Bronchial epithelial cell (primary cell): Measurements from ENCODE around the gene KRTAP12-2. TPM values are rescaled to one million over a fixed set of nuclear protein-coding genes. Genes with fewer than 3 reads are reported as not detected.

Experiments
- DNase-seq: peaks from one replicate; pipeline ENCODE4 v3.0.0-alpha.2; 2010; ENCODE audit warnings: low read depth
- FAIRE-seq: peaks from 2 replicates; lab custom pipeline; 2011; peaks lifted over from hg19 to GRCh38; lab: Jason Lieb, UNC
- H3K27me3 ChIP-seq: 2 replicates; pipeline ENCODE4 v1.5.1; 2011; ENCODE audit warnings: low read length; ENCODE audit not compliant: control insufficient read depth, insufficient read depth
- H3K36me3 ChIP-seq: 2 replicates; pipeline ENCODE4 v1.5.1; 2011; ENCODE audit warnings: low read length; ENCODE audit not compliant: control insufficient read depth, insufficient read depth
- H3K4me3 ChIP-seq: 2 replicates; pipeline ENCODE4 v1.5.1; 2011; ENCODE audit warnings: mild to moderate bottlenecking, low read depth, low read length, control low read depth
- total RNA-seq: library from RNA; depleted of rRNA; stranded (reverse); fragments of >200 nt; gene quantifications from 2 replicates; pipeline ENCODE4 v1.2.1, GENCODE V29; 2014
- TF ChIP-seq, protein P1 (sequence below): IDR thresholded peaks from 2 replicates; pipeline ENCODE4 v1.5.1; 2011; ENCODE audit warnings: mild to moderate bottlenecking, moderate library complexity, low read length, control low read depth, inconsistent platforms; ENCODE audit not compliant: insufficient read depth, severe bottlenecking

Gene KRTAP12-2
- total RNA-seq, 1 donor from 2014 or later = not detected

DNA sequence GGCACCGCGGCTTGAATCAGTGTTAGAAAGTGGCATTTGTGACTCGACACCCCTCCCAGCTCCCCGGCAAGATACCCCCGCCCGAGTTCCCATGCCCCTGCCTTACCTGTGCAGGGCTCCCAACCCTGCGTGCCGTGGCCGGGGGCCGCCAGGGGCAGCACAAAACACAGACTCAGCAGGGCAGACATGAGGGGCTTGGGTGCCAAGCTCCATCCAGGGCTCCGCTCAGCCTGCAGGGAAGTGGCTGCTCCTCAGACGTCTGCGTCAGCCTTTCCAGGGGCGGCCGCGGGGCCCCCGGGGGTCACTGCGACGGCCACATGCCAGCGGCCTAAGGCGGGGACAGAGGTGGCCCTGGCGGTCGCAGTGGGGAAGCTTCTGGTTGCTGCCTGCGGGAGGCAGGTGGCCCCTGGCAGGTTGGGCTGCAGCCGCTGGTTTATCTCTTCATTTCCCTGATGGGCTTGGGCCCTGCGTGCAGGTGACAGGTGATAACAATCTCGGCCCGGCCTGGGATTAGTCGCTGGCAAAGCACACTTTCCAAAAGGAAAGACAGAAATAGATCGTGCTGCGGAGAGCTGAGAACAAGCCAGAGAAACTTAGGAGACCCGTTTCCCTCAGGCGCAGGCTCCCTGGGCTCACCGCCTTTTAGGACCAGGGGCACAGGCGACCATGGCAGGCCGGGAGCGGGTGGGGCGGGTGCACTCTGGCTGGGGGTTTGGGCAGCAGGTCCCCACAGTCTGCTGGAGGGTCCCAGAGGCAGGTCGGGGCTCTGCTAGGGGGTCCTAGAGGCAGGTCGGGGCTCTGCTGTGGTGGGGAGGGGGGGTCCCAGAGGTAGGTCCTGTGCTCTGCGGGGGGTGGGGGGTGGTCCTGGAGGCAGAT is 44.8 kb upstream of the KRTAP12-2 start, which contains the start of gene TSPEAR:
Gene TSPEAR, minus strand, starts transcription at position 246 of the 876 bp plus-strand sequence. Its CDS starts 58 bp downstream, at position 188.
- H3K36me3 ChIP-seq = no peaks in the 10 kb centered on the region
- DNase-seq (no peak), FAIRE-seq (no peak)
- H3K27me3 ChIP-seq = peaks cover 40% of the 10 kb centered on the region
- H3K4me3 ChIP-seq = no peak within 1 kb of the TSS
- TF ChIP-seq, protein P1, sequence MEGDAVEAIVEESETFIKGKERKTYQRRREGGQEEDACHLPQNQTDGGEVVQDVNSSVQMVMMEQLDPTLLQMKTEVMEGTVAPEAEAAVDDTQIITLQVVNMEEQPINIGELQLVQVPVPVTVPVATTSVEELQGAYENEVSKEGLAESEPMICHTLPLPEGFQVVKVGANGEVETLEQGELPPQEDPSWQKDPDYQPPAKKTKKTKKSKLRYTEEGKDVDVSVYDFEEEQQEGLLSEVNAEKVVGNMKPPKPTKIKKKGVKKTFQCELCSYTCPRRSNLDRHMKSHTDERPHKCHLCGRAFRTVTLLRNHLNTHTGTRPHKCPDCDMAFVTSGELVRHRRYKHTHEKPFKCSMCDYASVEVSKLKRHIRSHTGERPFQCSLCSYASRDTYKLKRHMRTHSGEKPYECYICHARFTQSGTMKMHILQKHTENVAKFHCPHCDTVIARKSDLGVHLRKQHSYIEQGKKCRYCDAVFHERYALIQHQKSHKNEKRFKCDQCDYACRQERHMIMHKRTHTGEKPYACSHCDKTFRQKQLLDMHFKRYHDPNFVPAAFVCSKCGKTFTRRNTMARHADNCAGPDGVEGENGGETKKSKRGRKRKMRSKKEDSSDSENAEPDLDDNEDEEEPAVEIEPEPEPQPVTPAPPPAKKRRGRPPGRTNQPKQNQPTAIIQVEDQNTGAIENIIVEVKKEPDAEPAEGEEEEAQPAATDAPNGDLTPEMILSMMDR = no peak

DNA sequence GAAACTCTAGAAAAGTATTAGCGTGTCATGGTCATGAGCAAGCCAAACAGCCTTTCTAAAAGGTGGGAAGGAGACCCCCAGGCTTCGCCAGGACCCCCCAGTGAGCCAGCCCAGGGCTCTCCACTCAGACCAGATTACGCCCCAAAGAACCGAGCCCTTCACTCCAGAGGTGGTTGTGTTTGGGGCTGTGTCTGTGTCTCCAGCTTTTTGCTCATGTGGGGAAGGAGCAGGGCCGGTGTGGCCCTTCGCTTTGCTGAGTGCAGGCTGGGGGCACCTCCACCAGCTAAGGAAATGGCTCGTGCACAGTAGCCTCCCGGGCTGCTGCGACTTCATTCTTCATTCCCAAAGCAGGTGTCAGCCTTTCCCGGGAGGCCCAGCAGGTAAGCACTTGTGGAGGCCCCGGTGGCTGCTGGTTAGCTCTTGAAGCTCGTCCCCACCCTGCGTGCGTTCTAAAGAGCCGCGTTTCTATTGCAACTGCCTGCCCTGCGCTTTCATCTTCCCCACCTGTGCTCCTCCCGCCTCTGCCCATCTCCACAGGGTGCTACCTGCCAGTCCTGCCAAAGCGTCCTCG is 44.1 kb upstream of the KRTAP12-2 start:
- DNase-seq (peak; percentile 23), FAIRE-seq (no peak)
- Histone ChIP-seq H3K4me3 (no peak overlapping the region), H3K27me3 (peaks cover 43% of the 10 kb centered on the region), H3K36me3 (no peaks in the 10 kb centered on the region)
- TF ChIP-seq, protein P1 = no peak

DNA sequence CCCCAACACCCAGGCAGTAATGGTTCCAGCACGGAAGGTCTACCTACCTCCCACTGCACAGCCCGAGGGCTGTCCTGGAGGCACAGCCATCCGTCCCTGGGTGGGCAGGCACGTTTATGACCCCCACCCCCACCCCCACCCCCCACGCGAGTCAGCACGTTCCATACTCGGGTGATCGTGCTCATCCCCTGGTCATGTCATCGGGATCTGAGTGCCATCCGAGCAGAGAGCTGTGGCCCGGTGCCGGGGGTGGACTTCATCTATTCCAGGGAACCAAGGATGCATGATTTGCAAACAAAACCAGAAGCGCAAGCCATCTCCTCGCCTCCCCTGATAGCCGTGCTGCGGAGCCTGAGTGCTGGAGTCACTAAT is 43.6 kb upstream of the KRTAP12-2 start:
- Histone ChIP-seq H3K4me3 (no peak overlapping the region), H3K36me3 (no peaks in the 10 kb centered on the region), H3K27me3 (peaks cover 43% of the 10 kb centered on the region)
- FAIRE-seq (no peak), DNase-seq (no peak)
- TF ChIP-seq, protein P1 = no peak

DNA sequence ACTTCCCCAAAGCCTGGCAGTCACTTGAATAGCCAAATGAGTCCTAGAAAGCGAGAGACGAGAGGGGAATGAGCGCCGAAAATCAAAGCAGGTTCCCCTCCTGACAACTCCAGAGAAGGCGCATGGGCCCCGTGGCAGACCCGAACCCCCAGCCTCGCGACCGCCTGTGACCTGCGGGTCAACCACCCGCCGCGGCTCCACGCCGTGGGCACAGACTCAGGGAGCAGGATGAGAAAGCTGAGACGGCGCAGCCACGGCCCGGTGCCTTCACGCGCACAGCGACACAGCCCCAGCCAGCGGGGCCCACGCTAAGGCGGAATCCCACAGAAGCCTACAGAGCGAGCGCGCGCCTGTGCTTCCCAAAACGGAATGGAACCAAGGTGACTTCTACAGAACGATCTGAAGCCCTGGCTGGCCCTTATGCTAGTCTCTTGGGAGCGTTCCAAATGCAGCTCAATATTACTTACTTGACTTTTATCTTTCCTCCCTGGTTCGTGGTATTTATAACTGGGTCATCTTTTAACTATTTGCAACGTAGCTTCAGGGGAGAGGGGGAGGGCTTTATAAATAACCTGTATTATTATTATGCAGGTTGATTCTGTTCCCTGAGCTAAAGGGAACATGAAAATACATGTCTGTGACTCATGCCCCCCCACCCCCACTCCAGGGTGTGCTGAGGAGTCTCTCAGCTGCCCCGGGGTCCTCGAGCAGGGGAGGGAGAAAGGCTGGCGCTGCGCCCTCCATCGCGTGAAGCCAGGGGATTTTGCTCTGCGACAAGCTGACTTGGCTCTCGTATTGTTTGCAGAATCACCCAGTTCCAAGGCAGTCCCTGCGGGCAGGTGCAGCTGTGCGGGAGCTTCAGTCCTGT is 42.9 kb upstream of the KRTAP12-2 start:
- no peak overlapping the region for H3K4me3 ChIP-seq

DNA sequence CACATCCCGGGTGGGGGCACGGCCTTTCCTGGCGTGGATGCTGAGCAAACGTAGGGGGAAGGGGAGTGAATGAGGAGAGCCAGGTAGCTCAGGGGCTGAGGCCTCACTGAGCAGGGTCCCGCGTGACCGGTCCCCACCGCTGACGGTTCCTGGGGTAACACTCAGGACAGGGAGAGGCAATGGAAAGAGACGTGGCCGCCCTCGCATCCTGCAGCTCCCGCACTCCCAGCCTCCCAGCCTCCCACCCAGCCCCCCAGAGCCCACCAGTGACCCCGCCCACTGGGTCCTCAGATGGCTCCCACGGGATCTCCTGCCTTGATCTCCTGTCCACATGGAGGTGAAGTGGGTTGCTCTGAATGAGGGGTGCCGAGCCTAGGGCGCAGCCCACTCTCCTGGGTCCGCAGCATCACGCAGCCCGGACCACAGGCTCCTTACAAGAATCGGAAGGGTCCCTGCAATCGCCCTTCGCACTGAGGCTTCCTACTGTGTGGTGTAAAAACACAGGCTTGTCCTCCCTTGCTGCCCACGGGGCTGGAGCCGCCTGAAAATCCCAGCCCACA is 42.2 kb upstream of the KRTAP12-2 start:
- FAIRE-seq (peak; percentile 13), DNase-seq (no peak)
- Histone ChIP-seq H3K36me3 (no peaks in the 10 kb centered on the region), H3K4me3 (no peak overlapping the region), H3K27me3 (peaks cover 41% of the 10 kb centered on the region)
- TF ChIP-seq, protein P1 = no peak

More for the DNA sequence above, 42.9 kb upstream of the KRTAP12-2 start:
- peaks cover 42% of the 10 kb centered on the region for H3K27me3 ChIP-seq
- FAIRE-seq = no peak
- H3K36me3 ChIP-seq = no peaks in the 10 kb centered on the region
- TF ChIP-seq, protein P1 = no peak
- peak; percentile 78 for DNase-seq
